B cell (primary cell): ENCODE measurements around the gene PRKAG2. TPM values are rescaled to one million over a fixed set of nuclear protein-coding genes. Genes with fewer than 3 reads are reported as not detected.

Source experiments
- ATAC-seq: fragments of 200-7000 bp; cut with Tn5 transposase; one replicate; pipeline ENCODE4 v1.10.0; 2021; ENCODE audit warnings: low read depth, mild to moderate bottlenecking, moderate number of reproducible peaks, moderate library complexity
- CTCF ChIA-PET: fragments of 350-600 bp; sonication (Branson Sonifier 250); formaldehyde crosslinking; loops from one replicate; lab custom pipeline; 2021; ENCODE audit warnings: antibody characterized with exemption, inconsistent platforms; lab: Charles Lee
- POLR2A ChIA-PET: fragments of 350-600 bp; sonication (Branson Sonifier 250); formaldehyde crosslinking; loops from one replicate; lab custom pipeline; 2021; ENCODE audit warnings: antibody characterized with exemption; lab: Charles Lee
- DNase-seq: peaks from one replicate; pipeline ENCODE4 v3.0.0; 2013
- H2AFZ ChIP-seq: 2 replicates; pipeline ENCODE4 v1.6.1; 2012; ENCODE audit warnings: mild to moderate bottlenecking, low read depth, low read length; ENCODE audit not compliant: insufficient read depth, poor library complexity, severe bottlenecking
- H3K27ac ChIP-seq, 2 donors: 1 replicate in 1 of 2; 2 replicates in 1 of 2; pipeline ENCODE4 v1.5.1; 2012 to 2013; ENCODE audit warnings: low read length in 2 of 2, mild to moderate bottlenecking in 2 of 2, moderate library complexity in 1 of 2
- H3K27me3 ChIP-seq, 4 experiments: fragments of 200-600 bp in 1 of 4; sonication (generic) in 1 of 4; replicated peaks in 1 of 4; 1 replicate in 2 of 4; 2 replicates in 2 of 4; pipeline versions ENCODE4 v1.6.1 to v1.7.0; 2013 to 2016; ENCODE audit warnings: low read length in 3 of 4, mild to moderate bottlenecking in 2 of 4, mixed read lengths in 1 of 4, moderate library complexity in 1 of 4; ENCODE audit not compliant: insufficient read depth in 4 of 4, control insufficient read depth in 3 of 4; ENCODE audit errors: control extremely low read depth in 1 of 4
- H3K36me3 ChIP-seq, 2 experiments: replicated peaks in 1 of 2; 1 replicate in 1 of 2; 2 replicates in 1 of 2; pipeline versions ENCODE4 v1.6.1 to v1.7.1; 2013; ENCODE audit warnings: low read length in 1 of 2; ENCODE audit not compliant: insufficient read depth in 2 of 2, control insufficient read depth in 1 of 2; ENCODE audit errors: control extremely low read depth in 1 of 2, extremely low read depth in 1 of 2
- H3K4me1 ChIP-seq, 2 donors: fragments of 200-600 bp in 1 of 2; sonication (generic) in 1 of 2; 1 replicate in 1 of 2; 2 replicates in 1 of 2; pipeline versions ENCODE4 v1.5.1 to v1.6.1; 2013 to 2017; ENCODE audit warnings: low read length in 2 of 2; ENCODE audit not compliant: control insufficient read depth in 2 of 2, insufficient read depth in 2 of 2
- H3K4me2 ChIP-seq: replicated peaks from 2 replicates; pipeline ENCODE3; 2012; ENCODE audit warnings: mild to moderate bottlenecking, low read depth, low read length; ENCODE audit not compliant: poor library complexity, severe bottlenecking
- H3K4me3 ChIP-seq, 5 experiments: fragments of 200-600 bp in 1 of 5; sonication (generic) in 1 of 5; 1 replicate in 3 of 5; 2 replicates in 2 of 5; pipeline versions ENCODE4 v1.5.1 to v1.7.0; 2011 to 2016; ENCODE audit warnings: low read length in 4 of 5, mild to moderate bottlenecking in 4 of 5, low read depth in 2 of 5, control low read depth in 1 of 5, moderate library complexity in 1 of 5; ENCODE audit not compliant: insufficient read depth in 1 of 5; ENCODE audit errors: control extremely low read depth in 1 of 5, extremely low read depth in 1 of 5
- H3K79me2 ChIP-seq: fragments of 200-600 bp; sonication (generic); one replicate; pipeline ENCODE4 v1.6.0; 2016; ENCODE audit warnings: low read length; ENCODE audit not compliant: control insufficient read depth, insufficient read depth
- H3K9ac ChIP-seq: fragments of 200-600 bp; sonication (generic); 2 replicates; pipeline ENCODE4 v1.6.1; 2017; ENCODE audit warnings: mild to moderate bottlenecking, low read length, moderate library complexity
- H3K9me3 ChIP-seq, 3 donors: one replicate each; pipeline versions ENCODE4 v1.6.1 to v1.7.1; 2013; ENCODE audit warnings: low read length in 2 of 3; ENCODE audit not compliant: control insufficient read depth in 2 of 3, insufficient read depth in 1 of 3; ENCODE audit errors: control extremely low read depth in 1 of 3
- H4K20me1 ChIP-seq: 2 replicates; pipeline ENCODE4 v1.6.0; 2012; ENCODE audit warnings: mild to moderate bottlenecking, low read length; ENCODE audit not compliant: insufficient read depth, control insufficient read depth, poor library complexity, severe bottlenecking
- H3K27ac Mint-ChIP-seq: one replicate; pipeline ENCODE4 v1.8.0; 2021; ENCODE audit warnings: mixed read lengths
- H3K27me3 Mint-ChIP-seq: one replicate; pipeline ENCODE4 v1.8.0; 2021; ENCODE audit warnings: mixed read lengths
- H3K4me1 Mint-ChIP-seq: one replicate; pipeline ENCODE4 v1.8.0; 2021; ENCODE audit warnings: mixed read lengths
- H3K4me3 Mint-ChIP-seq: one replicate; pipeline ENCODE4 v1.8.0; 2021; ENCODE audit warnings: mixed read lengths
- H3K9me3 Mint-ChIP-seq: one replicate; pipeline ENCODE4 v1.8.0; 2022; ENCODE audit warnings: mixed read lengths; ENCODE audit not compliant: insufficient read depth
- EZH2 ChIP-seq: IDR thresholded peaks from 2 replicates; pipeline ENCODE4 v1.6.1; 2012; ENCODE audit warnings: borderline replicate concordance, low read depth, mild to moderate bottlenecking, moderate library complexity, low read length; ENCODE audit not compliant: insufficient read depth, poor library complexity, severe bottlenecking
- WGBS: methylation state at CpG from one replicate; pipeline ENCODE4 v1.1.5; 2013; ENCODE audit warnings: missing lambda C conversion rate; ENCODE audit not compliant: insufficient coverage; 5-methylcytosine and 5-hydroxymethylcytosine counted together
- intact Hi-C: fragments of 100-400 bp; cut with micrococcal nuclease; formaldehyde crosslinking; loops from one replicate; pipeline ENCODE4 v1.10.0; 2022
- polyA plus RNA-seq: library from polyadenylated mRNA; depleted of rRNA; stranded (reverse); fragments of >200 nt; gene quantifications from 2 replicates; pipeline ENCODE4 v1.2.3, GENCODE V29; 2012
- total RNA-seq, 2 donors: library from RNA; stranded (reverse); fragments of 120-200 nt in 1 of 2; gene quantifications; 1 replicate in 1 of 2; 2 replicates in 1 of 2; pipeline versions ENCODE4 v1.2.3 to v1.2.4, GENCODE V29; 2013 to 2022
- TF ChIP-seq, protein P1 (sequence below): fragments of 200-600 bp; IDR thresholded peaks from one replicate; pipeline ENCODE4 v1.8.0; 2022; ENCODE audit warnings: antibody characterized with exemption, mild to moderate bottlenecking

PRKAG2 gene
- total and polyA plus RNA-seq, 2 donors (not counting 1 experiment from before 2014, with no cell fraction given) = 22.1 to 56.3 TPM

DNA sequence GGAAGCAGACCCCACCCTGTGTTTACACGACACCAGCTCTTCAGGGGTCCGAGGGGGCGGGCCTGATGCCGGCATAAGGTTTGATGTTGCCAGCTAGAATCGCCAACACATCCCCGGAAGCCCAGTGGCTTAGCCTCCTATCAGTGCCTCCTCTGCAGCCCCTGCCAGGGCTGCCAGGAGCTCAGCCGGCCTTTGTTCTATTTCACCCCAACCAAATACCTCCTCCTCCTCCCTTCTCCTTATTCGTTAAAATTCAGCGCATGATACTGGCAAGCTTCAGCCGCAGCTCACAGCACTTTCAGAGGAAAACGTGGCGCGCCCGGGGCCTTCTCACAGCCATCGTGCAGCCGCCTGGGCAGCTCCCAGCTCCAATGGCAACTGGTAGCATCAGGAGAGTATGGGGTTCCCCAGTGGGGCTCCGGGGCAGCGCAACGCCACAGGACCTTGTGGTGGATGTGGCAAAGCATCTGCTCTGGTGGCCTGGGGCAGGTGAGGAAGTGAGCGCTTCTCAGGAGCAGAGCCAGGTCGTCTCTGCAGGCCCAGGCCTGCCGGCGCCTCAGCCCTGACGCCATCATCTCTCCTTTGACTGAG, 180.9 kb downstream of the PRKAG2 start:
- intact Hi-C loops = no loop called here
- ATAC-seq (no peak), DNase-seq (no peak)
- Histone ChIP-seq H3K4me3 (no peak overlapping the region), H3K27me3 (no peaks in the 10 kb centered on the region), H4K20me1 (peaks cover 14% of the 10 kb centered on the region), H3K9ac (no peak overlapping the region), H2AFZ (no peak overlapping the region), H3K4me2 (no peak overlapping the region), H3K9me3 (peaks cover 0 to 3% (median 0%) of the 10 kb centered on the region in 3 donors), H3K27ac (no peak overlapping the region), H3K79me2 (peaks cover 3% of the 10 kb centered on the region), H3K36me3 (no peaks in the 10 kb centered on the region), H3K4me1 (no peaks in the 10 kb centered on the region)
- Mint-ChIP-seq H3K27me3 (no peaks in the 10 kb centered on the region), H3K9me3 (no peaks in the 10 kb centered on the region), H3K4me3 (no peak overlapping the region), H3K4me1 (peaks cover 7% of the 10 kb centered on the region), H3K27ac (no peak overlapping the region)
- POLR2A ChIA-PET = no interaction called here
- WGBS = 93% methylated on average over 24 of the region's 24 CpGs
- no peak for TF ChIP-seq EZH2
- CTCF ChIA-PET = interaction anchor here (0.5 to 1.0 kb wide), 2 partner anchors 64 to 232 kb away, joined by 3 read pairs; no protein-coding TSS in a partner anchor

DNA sequence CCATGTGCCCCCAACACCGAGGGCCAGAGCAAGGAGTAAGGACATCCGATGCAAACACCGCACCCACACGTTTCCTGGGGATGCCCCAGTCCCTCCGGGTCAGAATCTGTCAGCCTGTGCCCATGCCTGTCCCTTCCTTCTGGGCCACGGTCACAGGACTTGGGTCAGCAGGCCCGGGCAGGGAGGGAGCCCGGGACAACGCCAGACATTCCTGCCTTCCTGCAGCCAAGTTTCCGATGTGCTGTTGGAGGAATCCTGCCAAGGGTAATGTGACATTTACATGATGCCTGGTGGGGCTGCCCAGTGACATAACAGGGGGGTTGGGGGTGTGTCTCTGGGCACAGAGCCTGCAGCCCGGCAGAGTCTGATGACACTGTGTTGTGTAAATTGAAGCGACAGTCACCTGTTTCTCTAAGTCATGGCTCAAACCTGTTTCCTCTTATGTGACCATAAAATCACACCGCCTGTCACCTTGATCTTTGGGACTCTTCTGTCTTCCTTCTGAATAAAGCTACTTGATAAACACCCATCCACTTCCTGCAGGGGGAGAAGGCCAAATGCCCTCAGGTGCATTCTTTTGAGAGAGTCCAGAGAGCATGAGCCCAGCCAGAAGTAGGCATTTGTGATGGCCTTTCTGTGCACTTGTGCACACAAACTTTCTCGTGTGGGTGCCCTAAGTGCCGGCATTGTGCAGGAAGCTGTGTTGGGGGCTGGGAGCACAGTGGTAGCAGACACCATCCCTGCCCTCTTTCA, 181.9 kb downstream of the PRKAG2 start:
- Histone ChIP-seq H3K36me3 (no peaks in the 10 kb centered on the region), H3K9me3 (peaks cover 0 to 3% (median 0%) of the 10 kb centered on the region in 3 donors), H3K4me3 (no peak overlapping the region), H3K79me2 (no peaks in the 10 kb centered on the region), H3K27ac (no peak overlapping the region), H3K4me1 (no peaks in the 10 kb centered on the region), H4K20me1 (peaks cover 14% of the 10 kb centered on the region), H3K27me3 (no peaks in the 10 kb centered on the region), H2AFZ (no peak overlapping the region), H3K9ac (no peak overlapping the region), H3K4me2 (no peak overlapping the region)
- TF ChIP-seq, protein P1, sequence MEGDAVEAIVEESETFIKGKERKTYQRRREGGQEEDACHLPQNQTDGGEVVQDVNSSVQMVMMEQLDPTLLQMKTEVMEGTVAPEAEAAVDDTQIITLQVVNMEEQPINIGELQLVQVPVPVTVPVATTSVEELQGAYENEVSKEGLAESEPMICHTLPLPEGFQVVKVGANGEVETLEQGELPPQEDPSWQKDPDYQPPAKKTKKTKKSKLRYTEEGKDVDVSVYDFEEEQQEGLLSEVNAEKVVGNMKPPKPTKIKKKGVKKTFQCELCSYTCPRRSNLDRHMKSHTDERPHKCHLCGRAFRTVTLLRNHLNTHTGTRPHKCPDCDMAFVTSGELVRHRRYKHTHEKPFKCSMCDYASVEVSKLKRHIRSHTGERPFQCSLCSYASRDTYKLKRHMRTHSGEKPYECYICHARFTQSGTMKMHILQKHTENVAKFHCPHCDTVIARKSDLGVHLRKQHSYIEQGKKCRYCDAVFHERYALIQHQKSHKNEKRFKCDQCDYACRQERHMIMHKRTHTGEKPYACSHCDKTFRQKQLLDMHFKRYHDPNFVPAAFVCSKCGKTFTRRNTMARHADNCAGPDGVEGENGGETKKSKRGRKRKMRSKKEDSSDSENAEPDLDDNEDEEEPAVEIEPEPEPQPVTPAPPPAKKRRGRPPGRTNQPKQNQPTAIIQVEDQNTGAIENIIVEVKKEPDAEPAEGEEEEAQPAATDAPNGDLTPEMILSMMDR = no peak
- TF ChIP-seq EZH2 = no peak
- Mint-ChIP-seq H3K27me3 (no peaks in the 10 kb centered on the region), H3K4me3 (no peak overlapping the region), H3K9me3 (no peaks in the 10 kb centered on the region), H3K4me1 (peaks cover 7% of the 10 kb centered on the region), H3K27ac (no peak overlapping the region)
- intact Hi-C loops = no loop called here
- DNase-seq (no peak), ATAC-seq (no peak)
- ChIA-PET CTCF (no interaction called here), POLR2A (no interaction called here)
- WGBS = 88% methylated on average over 13 of the region's 15 CpGs
